Activated naive CD8-positive, alpha-beta T cell treated with anti-CD3 and anti-CD28 coated beads, Interleukin-2, amount 50 U/mL, for 24 hours (primary cell): ENCODE measurements around the gene TMEM232.
"Not testable (repeated sequence)": the region's sequence is repeated elsewhere in the genome, so short reads cannot be mapped to it uniquely, and the experiment has no call there.

Experiments
- ATAC-seq: fragments of 150-1000 bp; cut with Tn5 transposase; one replicate; pipeline ENCODE4 v1.10.0; 2021
- DNase-seq: peaks from one replicate; pipeline ENCODE4 v3.0.0; 2021
- H3K27ac Mint-ChIP-seq: one replicate; pipeline ENCODE4 v1.8.0; 2021; ENCODE audit warnings: mild to moderate bottlenecking, mixed read lengths
- H3K27me3 Mint-ChIP-seq: one replicate; pipeline ENCODE4 v1.8.0; 2021; ENCODE audit warnings: mixed read lengths
- H3K36me3 Mint-ChIP-seq: one replicate; pipeline ENCODE4 v1.8.0; 2021; ENCODE audit warnings: low read depth, mixed read lengths
- H3K4me1 Mint-ChIP-seq: one replicate; pipeline ENCODE4 v1.8.0; 2021; ENCODE audit warnings: mixed read lengths
- H3K4me3 Mint-ChIP-seq: one replicate; pipeline ENCODE4 v1.8.0; 2021; ENCODE audit warnings: mild to moderate bottlenecking, moderate library complexity, mixed read lengths
- H3K9me3 Mint-ChIP-seq: one replicate; pipeline ENCODE4 v1.8.0; 2021; ENCODE audit warnings: mixed read lengths

TMEM232 gene

GRCh38 chr5:110681953-110682352 lies 44.5 kb downstream of the TMEM232 start:
- DNase-seq (no peak), ATAC-seq (no peak)
- Mint-ChIP-seq H3K36me3 (no peaks in the 10 kb centered on the region), H3K4me3 (no peak overlapping the region), H3K27ac (no peak overlapping the region), H3K9me3 (no peaks in the 10 kb centered on the region), H3K27me3 (peaks cover 6% of the 10 kb centered on the region), H3K4me1 (no peaks in the 10 kb centered on the region)

- ATAC-seq (no peak), DNase-seq (no peak)
- H3K27me3 Mint-ChIP-seq: peaks cover 6% of the 10 kb centered on the region
- H3K4me1 Mint-ChIP-seq: no peaks in the 10 kb centered on the region
- no peak overlapping the region for H3K27ac Mint-ChIP-seq
- no peaks in the 10 kb centered on the region for H3K9me3 Mint-ChIP-seq
- H3K4me3 Mint-ChIP-seq: no peak overlapping the region
- no peaks in the 10 kb centered on the region for H3K36me3 Mint-ChIP-seq
Observed at GRCh38 chr5:110681109-110681508, 45.4 kb downstream of the TMEM232 start.

GRCh38 chr5:110676554-110676953 lies 49.9 kb downstream of the TMEM232 start:
- not testable (repeated sequence) for H3K4me3 Mint-ChIP-seq, H3K4me1 Mint-ChIP-seq, H3K9me3 Mint-ChIP-seq, H3K27me3 Mint-ChIP-seq, ATAC-seq, H3K36me3 Mint-ChIP-seq, H3K27ac Mint-ChIP-seq, DNase-seq

DNA sequence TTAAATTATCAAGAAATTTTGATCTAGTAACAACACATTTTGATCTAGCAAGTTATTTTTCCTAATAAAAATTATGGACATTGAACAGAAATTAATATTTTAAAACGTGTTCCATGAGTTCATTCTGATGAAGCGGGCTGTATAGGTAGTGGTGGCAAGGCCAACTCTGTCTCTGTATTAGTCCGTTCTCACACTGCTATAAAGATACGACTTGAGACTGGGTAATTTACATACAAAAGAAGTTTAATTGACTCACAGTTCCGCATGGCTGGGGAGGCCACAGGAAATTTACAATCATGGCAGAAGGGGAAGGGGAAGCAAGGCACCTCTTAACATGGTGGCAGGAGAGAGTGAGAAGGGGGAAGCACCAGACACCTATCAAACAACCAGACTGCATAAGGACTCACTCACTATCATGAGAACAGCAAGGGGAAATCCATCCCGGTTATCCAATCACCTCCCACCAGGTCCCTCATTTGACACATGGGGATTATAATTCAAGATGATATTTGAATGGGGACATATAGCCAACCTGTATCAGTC lies 61.2 kb downstream of the TMEM232 start:
- DNase-seq (no peak), ATAC-seq (no peak)
- H3K9me3 Mint-ChIP-seq: no peaks in the 10 kb centered on the region
- H3K4me1 Mint-ChIP-seq: no peaks in the 10 kb centered on the region
- H3K27ac Mint-ChIP-seq: no peak overlapping the region
- H3K4me3 Mint-ChIP-seq: no peak overlapping the region
- no peaks in the 10 kb centered on the region for H3K36me3 Mint-ChIP-seq
- peaks cover 3% of the 10 kb centered on the region for H3K27me3 Mint-ChIP-seq

DNA sequence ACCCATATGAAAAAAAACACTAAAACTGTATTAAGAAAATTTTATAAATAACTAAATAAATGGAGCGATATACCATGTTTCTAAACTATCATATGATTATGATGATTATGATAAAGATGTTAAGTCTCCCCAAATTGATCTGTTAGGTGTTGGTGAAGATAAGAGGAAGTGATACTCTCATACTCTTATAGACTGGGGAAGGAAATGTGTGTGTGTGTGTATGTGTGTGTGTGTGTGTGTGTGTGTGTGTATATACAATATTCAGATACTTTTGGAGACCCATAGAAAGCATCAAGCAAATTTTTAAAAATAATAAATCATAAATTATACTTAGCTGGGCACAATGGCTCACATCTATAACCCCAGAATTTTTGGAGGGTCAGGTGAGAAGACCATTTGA lies 62.9 kb downstream of the TMEM232 start:
- Mint-ChIP-seq H3K9me3 (no peaks in the 10 kb centered on the region), H3K27me3 (peaks cover 1% of the 10 kb centered on the region), H3K36me3 (no peaks in the 10 kb centered on the region), H3K27ac (no peak overlapping the region), H3K4me3 (no peak overlapping the region), H3K4me1 (no peaks in the 10 kb centered on the region)
- no peak for DNase-seq
- ATAC-seq: no peak

DNA sequence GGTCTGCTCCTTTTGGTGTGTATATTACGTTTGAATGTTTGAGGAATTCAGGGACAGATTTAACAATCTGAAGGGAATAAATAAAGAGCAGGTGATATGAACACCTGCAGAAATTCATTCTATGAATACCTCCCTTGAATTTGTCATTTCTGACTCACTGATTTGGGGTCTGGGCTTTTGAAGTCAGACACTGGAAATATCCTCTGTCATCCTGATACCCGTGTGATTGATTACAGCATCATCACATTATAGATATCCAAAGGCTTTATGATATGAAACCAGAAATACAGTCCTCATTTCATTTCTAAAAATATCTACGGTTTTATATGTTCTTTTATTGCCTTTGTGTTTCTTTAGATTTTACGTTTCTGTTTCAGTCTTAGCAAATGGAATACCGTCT lies 68.5 kb downstream of the TMEM232 start:
- ATAC-seq (no peak), DNase-seq (no peak)
- Mint-ChIP-seq H3K4me1 (no peaks in the 10 kb centered on the region), H3K4me3 (no peak overlapping the region), H3K9me3 (no peaks in the 10 kb centered on the region), H3K27me3 (peaks cover 4% of the 10 kb centered on the region), H3K36me3 (no peaks in the 10 kb centered on the region), H3K27ac (no peak overlapping the region)

GRCh38 chr5:110653231-110653970 lies 73.1 kb downstream of the TMEM232 start:
- H3K36me3 Mint-ChIP-seq: no peaks in the 10 kb centered on the region
- H3K4me3 Mint-ChIP-seq: no peak overlapping the region
- H3K9me3 Mint-ChIP-seq: no peaks in the 10 kb centered on the region
- DNase-seq: no peak
- H3K4me1 Mint-ChIP-seq: no peaks in the 10 kb centered on the region
- no peak for ATAC-seq
- peaks cover 11% of the 10 kb centered on the region for H3K27me3 Mint-ChIP-seq
- H3K27ac Mint-ChIP-seq: no peak overlapping the region

DNA sequence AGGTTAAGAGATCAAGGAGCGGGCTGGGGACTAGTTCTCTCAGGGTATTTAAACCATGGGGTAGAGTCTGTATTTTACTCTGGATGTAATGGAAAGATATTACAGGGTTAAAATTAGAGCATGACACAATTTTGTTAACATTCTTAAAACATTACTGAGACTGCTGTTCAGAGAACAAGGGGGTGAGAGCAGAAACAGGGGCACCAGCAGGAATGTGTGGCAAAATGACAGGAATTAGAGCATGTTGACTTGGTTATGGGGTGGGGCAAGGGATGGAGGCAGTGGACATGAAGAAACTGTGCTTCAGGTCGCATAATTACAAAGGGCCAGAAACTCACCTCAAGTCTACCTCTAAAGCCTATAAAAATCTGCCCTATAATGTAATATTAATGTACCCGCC lies 75.0 kb downstream of the TMEM232 start:
- no peaks in the 10 kb centered on the region for H3K4me1 Mint-ChIP-seq
- H3K27me3 Mint-ChIP-seq: peaks cover 8% of the 10 kb centered on the region
- no peak overlapping the region for H3K27ac Mint-ChIP-seq
- no peak overlapping the region for H3K4me3 Mint-ChIP-seq
- no peak for DNase-seq
- no peaks in the 10 kb centered on the region for H3K9me3 Mint-ChIP-seq
- ATAC-seq: no peak
- H3K36me3 Mint-ChIP-seq: no peaks in the 10 kb centered on the region

DNA sequence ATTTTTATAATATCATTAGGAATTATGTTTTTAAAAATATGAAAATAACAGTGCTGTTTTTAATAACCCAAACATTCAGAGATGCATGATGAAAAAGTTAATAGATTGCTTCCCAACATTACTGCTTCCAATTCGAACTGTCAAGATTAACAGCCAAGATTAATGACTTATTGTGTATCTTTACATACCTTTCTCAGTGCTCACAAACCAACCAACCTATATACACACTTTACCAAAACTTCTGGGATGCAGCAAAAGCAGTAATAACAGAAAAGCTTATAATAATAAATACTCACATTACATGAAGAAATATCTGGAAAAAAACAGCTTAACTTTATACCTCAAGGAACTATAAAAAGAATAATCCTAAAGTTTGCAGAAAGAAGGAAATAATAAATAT lies 82.1 kb downstream of the TMEM232 start:
- H3K36me3 Mint-ChIP-seq: no peaks in the 10 kb centered on the region
- H3K27me3 Mint-ChIP-seq: no peaks in the 10 kb centered on the region
- no peak overlapping the region for H3K27ac Mint-ChIP-seq
- ATAC-seq: no peak
- no peaks in the 10 kb centered on the region for H3K9me3 Mint-ChIP-seq
- DNase-seq: no peak
- H3K4me3 Mint-ChIP-seq: no peak overlapping the region
- H3K4me1 Mint-ChIP-seq: no peaks in the 10 kb centered on the region

- Mint-ChIP-seq H3K4me1 (peaks cover 3% of the 10 kb centered on the region), H3K27ac (no peak overlapping the region), H3K36me3 (no peaks in the 10 kb centered on the region), H3K4me3 (no peak overlapping the region), H3K27me3 (no peaks in the 10 kb centered on the region), H3K9me3 (no peaks in the 10 kb centered on the region)
- DNase-seq (no peak), ATAC-seq (no peak)
Observed at GRCh38 chr5:110638970-110639902, 87.2 kb downstream of the TMEM232 start.

DNA sequence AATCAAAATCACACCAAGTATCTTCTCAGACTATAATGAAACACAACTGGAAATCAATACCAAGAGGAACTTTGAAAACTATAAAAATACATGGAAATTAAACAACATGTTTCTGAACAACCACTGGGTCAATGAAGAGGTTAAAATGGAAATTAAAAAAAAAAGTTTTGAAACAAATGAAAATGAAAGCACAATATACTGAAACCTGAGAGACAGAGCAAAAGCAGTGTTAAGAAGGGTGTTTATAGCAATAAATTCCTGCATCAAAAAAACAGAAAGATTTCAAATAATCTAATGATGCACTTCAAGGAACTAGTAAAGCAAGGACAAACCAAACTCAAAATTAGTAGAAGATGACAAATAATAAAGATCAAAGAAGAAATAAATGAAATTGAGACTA lies 92.0 kb downstream of the TMEM232 start:
- H3K36me3 Mint-ChIP-seq: no peaks in the 10 kb centered on the region
- peaks cover 4% of the 10 kb centered on the region for H3K9me3 Mint-ChIP-seq
- no peak overlapping the region for H3K4me3 Mint-ChIP-seq
- H3K27ac Mint-ChIP-seq: no peak overlapping the region
- DNase-seq (no peak), ATAC-seq (no peak)
- no peaks in the 10 kb centered on the region for H3K27me3 Mint-ChIP-seq
- H3K4me1 Mint-ChIP-seq: peaks cover 3% of the 10 kb centered on the region

- Mint-ChIP-seq H3K27ac (no peak overlapping the region), H3K9me3 (peaks cover 4% of the 10 kb centered on the region), H3K36me3 (no peaks in the 10 kb centered on the region), H3K27me3 (no peaks in the 10 kb centered on the region), H3K4me1 (no peaks in the 10 kb centered on the region), H3K4me3 (no peak overlapping the region)
- DNase-seq: no peak
- ATAC-seq: no peak
Observed at GRCh38 chr5:110631236-110631635, 95.2 kb downstream of the TMEM232 start.

GRCh38 chr5:110630350-110630749 lies 96.1 kb downstream of the TMEM232 start:
- no peak for DNase-seq
- H3K9me3 Mint-ChIP-seq: peaks cover 4% of the 10 kb centered on the region

DNA sequence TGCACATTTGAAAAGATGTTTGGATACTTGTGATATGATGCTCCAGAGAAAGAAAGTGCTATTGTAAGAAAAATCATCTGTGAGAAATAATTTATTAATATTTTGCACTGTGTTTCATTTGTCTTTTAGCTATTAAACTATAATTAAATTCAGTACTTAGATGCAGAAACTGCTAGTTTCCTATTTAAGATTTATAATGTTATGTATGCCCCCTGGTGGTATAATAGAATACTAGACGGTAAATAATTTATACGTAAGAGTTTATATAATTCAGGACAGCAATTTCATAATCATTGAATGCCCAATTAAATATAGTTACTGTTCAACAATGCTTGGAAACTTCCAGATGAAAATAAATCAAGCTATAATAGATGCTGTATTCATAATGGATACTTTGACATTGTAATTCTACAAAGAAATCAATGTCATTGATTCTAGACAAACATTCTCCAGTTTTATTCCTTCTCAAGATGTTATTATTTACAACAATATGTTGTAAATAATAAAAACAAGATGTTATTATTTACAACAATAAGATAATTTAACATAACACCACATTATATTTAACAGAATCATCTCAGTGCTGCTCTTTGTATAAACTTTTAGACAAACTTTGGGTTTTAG lies 101.0 kb downstream of the TMEM232 start:
- ATAC-seq: no peak
- no peak for DNase-seq
- Mint-ChIP-seq H3K36me3 (no peaks in the 10 kb centered on the region), H3K4me1 (no peaks in the 10 kb centered on the region), H3K27ac (no peak overlapping the region), H3K27me3 (no peaks in the 10 kb centered on the region), H3K4me3 (no peak overlapping the region), H3K9me3 (no peaks in the 10 kb centered on the region)

More at GRCh38 chr5:110630350-110630749, 96.1 kb downstream of the TMEM232 start:
- Mint-ChIP-seq H3K4me3 (no peak overlapping the region), H3K36me3 (no peaks in the 10 kb centered on the region), H3K27me3 (no peaks in the 10 kb centered on the region), H3K27ac (no peak overlapping the region), H3K4me1 (no peaks in the 10 kb centered on the region)
- ATAC-seq: no peak
